Astrocyte (in vitro differentiated cells and primary cell): ENCODE data around the gene OR52N1. TPM values are rescaled to one million over a fixed set of nuclear protein-coding genes. Genes with fewer than 3 reads are reported as not detected.

ENCODE experiments used
- DNase-seq: peaks from one replicate; pipeline ENCODE4 v3.0.0-alpha.2; 2010; ENCODE audit warnings: low read depth
- FAIRE-seq: peaks from 2 replicates; lab custom pipeline; 2011; peaks lifted over from hg19 to GRCh38; lab: Jason Lieb, UNC
- H2AFZ ChIP-seq: 2 replicates; pipeline ENCODE4 v1.6.0; 2012; ENCODE audit warnings: low read depth, low read length, inconsistent platforms
- H3K27ac ChIP-seq: 2 replicates; pipeline ENCODE4 v1.5.1; 2011; ENCODE audit warnings: low read depth, low read length, inconsistent platforms
- H3K27me3 ChIP-seq: 2 replicates; pipeline ENCODE4 v1.6.0; 2011; ENCODE audit warnings: low read length, inconsistent platforms; ENCODE audit not compliant: insufficient read depth
- H3K36me3 ChIP-seq: 2 replicates; pipeline ENCODE4 v1.5.1; 2011; ENCODE audit warnings: low read length, inconsistent platforms; ENCODE audit not compliant: insufficient read depth
- H3K4me1 ChIP-seq: 2 replicates; pipeline ENCODE4 v1.5.1; 2011; ENCODE audit warnings: low read length, inconsistent platforms; ENCODE audit not compliant: insufficient read depth
- H3K4me2 ChIP-seq: 2 replicates; pipeline ENCODE4 v1.6.0; 2012; ENCODE audit warnings: low read length, inconsistent platforms
- H3K4me3 ChIP-seq: 2 replicates; pipeline ENCODE4 v1.5.1; 2011; ENCODE audit warnings: low read depth, mild to moderate bottlenecking, low read length, inconsistent platforms; ENCODE audit not compliant: insufficient read depth
- H3K79me2 ChIP-seq: 2 replicates; pipeline ENCODE4 v1.6.0; 2012; ENCODE audit warnings: mild to moderate bottlenecking, low read length, inconsistent platforms; ENCODE audit not compliant: insufficient read depth
- H3K9ac ChIP-seq: 2 replicates; pipeline ENCODE4 v1.6.0; 2012; ENCODE audit warnings: mild to moderate bottlenecking, low read length, inconsistent platforms
- H3K9me3 ChIP-seq: 2 replicates; pipeline ENCODE4 v1.5.1; 2012; ENCODE audit warnings: low read depth, mild to moderate bottlenecking, low read length, inconsistent platforms; ENCODE audit not compliant: insufficient read depth
- H4K20me1 ChIP-seq: 2 replicates; pipeline ENCODE4 v1.6.0; 2012; ENCODE audit warnings: low read length, inconsistent platforms; ENCODE audit not compliant: insufficient read depth
- H3K27ac Mint-ChIP-seq: one replicate; pipeline ENCODE4 v1.8.0; 2021; ENCODE audit warnings: mild to moderate bottlenecking, mixed read lengths; ENCODE audit not compliant: unreplicated experiment
- H3K27me3 Mint-ChIP-seq: one replicate; pipeline ENCODE4 v1.8.0; 2021; ENCODE audit warnings: low read depth, mixed read lengths; ENCODE audit not compliant: unreplicated experiment
- H3K36me3 Mint-ChIP-seq: one replicate; pipeline ENCODE4 v1.8.0; 2021; ENCODE audit warnings: low read depth, mixed read lengths; ENCODE audit not compliant: unreplicated experiment
- H3K4me1 Mint-ChIP-seq: one replicate; pipeline ENCODE4 v1.8.0; 2021; ENCODE audit warnings: low read depth, mixed read lengths; ENCODE audit not compliant: unreplicated experiment
- H3K4me3 Mint-ChIP-seq: one replicate; pipeline ENCODE4 v1.8.0; 2021; ENCODE audit warnings: mild to moderate bottlenecking, moderate library complexity, mixed read lengths; ENCODE audit not compliant: unreplicated experiment
- H3K9me3 Mint-ChIP-seq: one replicate; pipeline ENCODE4 v1.8.0; 2021; ENCODE audit warnings: mild to moderate bottlenecking, mixed read lengths; ENCODE audit not compliant: unreplicated experiment
- CTCF ChIP-seq: IDR thresholded peaks from 2 replicates; pipeline ENCODE4 v1.5.1; 2011; ENCODE audit warnings: low read depth, mild to moderate bottlenecking, inconsistent platforms, low read length, moderate library complexity; ENCODE audit not compliant: insufficient read depth
- EZH2 ChIP-seq: IDR thresholded peaks from 2 replicates; pipeline ENCODE4 v1.6.1; 2012; ENCODE audit warnings: mild to moderate bottlenecking, low read length, inconsistent platforms; ENCODE audit not compliant: insufficient read depth
- total RNA-seq: library from RNA; stranded (reverse); gene quantifications from 2 replicates; pipeline ENCODE4 v1.2.1, GENCODE V29; 2021

The OR52N1 gene
- total RNA-seq, 1 donor from 2014 or later = not detected

- no peak for DNase-seq
- Mint-ChIP-seq H3K9me3 (no peaks in the 10 kb centered on the region), H3K27ac (no peak overlapping the region), H3K36me3 (no peaks in the 10 kb centered on the region), H3K4me3 (no peak overlapping the region), H3K27me3 (no peaks in the 10 kb centered on the region), H3K4me1 (no peaks in the 10 kb centered on the region)
- Histone ChIP-seq H3K9me3 (no peaks in the 10 kb centered on the region), H3K9ac (no peak overlapping the region), H3K79me2 (no peaks in the 10 kb centered on the region), H3K4me1 (peaks cover 4% of the 10 kb centered on the region), H3K27me3 (no peaks in the 10 kb centered on the region), H3K36me3 (no peaks in the 10 kb centered on the region), H2AFZ (no peak overlapping the region), H4K20me1 (no peaks in the 10 kb centered on the region), H3K27ac (no peak overlapping the region), H3K4me3 (no peak overlapping the region), H3K4me2 (no peak overlapping the region)
- FAIRE-seq = no peak
- TF ChIP-seq CTCF = no peak
- TF ChIP-seq EZH2 = no peak
Observed at GRCh38 chr11:5809905-5810795, 19.1 kb upstream of the OR52N1 start.

DNA sequence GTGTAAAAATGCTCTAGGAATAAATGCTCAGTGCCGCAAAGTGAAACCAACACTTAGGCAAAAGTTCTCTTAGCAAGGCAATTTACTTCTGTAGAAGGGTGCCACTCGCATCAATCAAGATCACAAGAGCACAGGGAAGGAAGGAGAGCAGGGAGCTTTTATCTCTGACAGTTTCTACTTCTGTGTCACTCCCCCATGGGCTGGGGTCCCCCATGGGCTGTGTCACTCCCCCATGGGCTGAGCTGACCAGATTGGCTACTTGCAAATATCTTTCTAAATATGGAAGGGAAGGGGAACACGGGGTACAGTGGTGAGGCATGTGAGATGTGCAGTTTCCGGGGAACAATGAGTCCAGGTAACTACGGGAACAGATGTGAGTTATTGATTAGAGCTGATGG lies 18.1 kb upstream of the OR52N1 start:
- no peaks in the 10 kb centered on the region for H3K36me3 Mint-ChIP-seq
- no peak overlapping the region for H3K4me3 Mint-ChIP-seq
- H3K4me1 ChIP-seq = peaks cover 4% of the 10 kb centered on the region
- no peaks in the 10 kb centered on the region for H3K27me3 Mint-ChIP-seq
- peak overlapping the region; percentile 73 for H2AFZ ChIP-seq
- H3K79me2 ChIP-seq = no peaks in the 10 kb centered on the region
- H3K27me3 ChIP-seq = no peaks in the 10 kb centered on the region
- H4K20me1 ChIP-seq = no peaks in the 10 kb centered on the region
- H3K9ac ChIP-seq = peak overlapping the region; percentile 68
- no peaks in the 10 kb centered on the region for H3K4me1 Mint-ChIP-seq
- H3K4me3 ChIP-seq = peak overlapping the region; percentile 51
- no peak overlapping the region for H3K27ac Mint-ChIP-seq
- no peak for DNase-seq
- H3K4me2 ChIP-seq = peak overlapping the region; percentile 84
- H3K9me3 ChIP-seq = no peaks in the 10 kb centered on the region
- no peak for TF ChIP-seq EZH2
- H3K9me3 Mint-ChIP-seq = peaks cover 6% of the 10 kb centered on the region
- FAIRE-seq = no peak
- H3K36me3 ChIP-seq = no peaks in the 10 kb centered on the region
- H3K27ac ChIP-seq = no peak overlapping the region

DNA sequence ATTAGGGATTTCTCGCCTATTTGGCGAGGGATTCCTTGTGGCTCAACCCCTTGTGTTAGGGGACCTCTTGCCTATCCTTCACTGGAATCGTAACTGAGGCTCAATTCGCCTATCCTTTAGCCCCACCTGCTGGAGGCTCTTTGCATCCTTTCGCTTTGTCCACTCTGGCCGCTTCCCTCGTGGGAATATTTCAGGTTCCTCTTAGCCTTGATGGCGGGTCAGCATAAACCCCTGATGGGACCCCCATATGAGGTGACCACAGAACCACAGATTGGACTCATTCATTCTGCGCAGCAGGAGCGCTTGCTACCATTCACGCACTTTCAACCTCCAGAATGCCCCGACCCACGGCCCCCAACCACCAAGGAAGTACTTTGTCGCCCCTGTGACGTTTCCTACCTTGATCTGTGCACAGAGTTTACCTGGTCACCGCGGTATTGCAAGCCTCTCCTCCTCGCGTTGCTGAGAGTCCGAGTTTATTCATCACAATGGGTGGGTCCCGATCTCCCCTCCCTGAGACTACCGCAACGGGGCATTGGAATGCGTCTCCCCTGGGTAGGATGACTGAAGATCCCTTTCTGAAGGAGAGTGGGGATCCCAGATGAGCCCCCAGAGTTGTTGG lies 17.5 kb upstream of the OR52N1 start, which contains the start of gene OR52N2:
Gene OR52N2, plus strand, starts transcription at position 425 of the 622 bp plus-strand sequence. CDS start 11,412 bp downstream, outside the sequence.
- TF ChIP-seq CTCF (peak; percentile 78), EZH2 (no peak)
- H3K9ac ChIP-seq = peak within 1 kb of the TSS; percentile 68
- peak within 1 kb of the TSS; percentile 51 for H3K4me3 ChIP-seq
- H3K27me3 ChIP-seq = no peaks in the 10 kb centered on the region
- no peaks in the 10 kb centered on the region for H3K27me3 Mint-ChIP-seq
- no peaks in the 10 kb centered on the region for H3K9me3 ChIP-seq
- no peak within 1 kb of the TSS for H3K27ac ChIP-seq
- H3K4me3 Mint-ChIP-seq = peak within 1 kb of the TSS; percentile 46
- H3K4me2 ChIP-seq = peak within 1 kb of the TSS; percentile 84
- peak within 1 kb of the TSS; percentile 73 for H2AFZ ChIP-seq
- H3K9me3 Mint-ChIP-seq = peaks cover 8% of the 10 kb centered on the region
- H3K79me2 ChIP-seq = no peaks in the 10 kb centered on the region
- H3K36me3 ChIP-seq = no peaks in the 10 kb centered on the region
- no peaks in the 10 kb centered on the region for H3K4me1 Mint-ChIP-seq
- no peaks in the 10 kb centered on the region for H4K20me1 ChIP-seq
- DNase-seq = peak; percentile 28
- H3K4me1 ChIP-seq = peaks cover 4% of the 10 kb centered on the region
- no peak within 1 kb of the TSS for H3K27ac Mint-ChIP-seq
- no peaks in the 10 kb centered on the region for H3K36me3 Mint-ChIP-seq
- peak; percentile 65 for FAIRE-seq
